OCI-LY7 (cell line): ENCODE results near the gene RAD54L. TPM values are rescaled to one million over a fixed set of nuclear protein-coding genes. Genes with fewer than 3 reads are reported as not detected.

ENCODE experiments used
- BruUV-seq: library from RNA; stranded (reverse); fragments of 400-500 nt; replicated peaks from 2 replicates; lab custom pipeline; 2021; lab: Mats Ljungman, UMichigan
- CTCF ChIA-PET: fragments of 300-600 bp; sonication (Branson Sonifier 250); formaldehyde crosslinking; loops from one replicate; lab custom pipeline; 2022; ENCODE audit warnings: antibody characterized with exemption; ENCODE audit not compliant: unreplicated experiment; lab: Charles Lee
- POLR2A ChIA-PET: fragments of 300-600 bp; sonication (Branson Sonifier 250); formaldehyde crosslinking; loops from one replicate; lab custom pipeline; 2022; ENCODE audit warnings: antibody characterized with exemption; lab: Charles Lee
- DNase-seq: peaks from one replicate; pipeline ENCODE4 v3.0.0-alpha.2; 2015; ENCODE audit warnings: low spot score
- H2AFZ ChIP-seq: fragments of 200-600 bp; sonication (generic), shearing (Covaris generic); 2 replicates; pipeline ENCODE4 v1.6.1; 2014; ENCODE audit warnings: mild to moderate bottlenecking, antibody characterized with exemption, low read length, moderate library complexity
- H3K27ac ChIP-seq: fragments of 200-600 bp; sonication (generic); 2 replicates; pipeline ENCODE4 v1.5.1; 2014; ENCODE audit warnings: mixed run types, low read depth, mild to moderate bottlenecking, moderate library complexity, low read length, inconsistent platforms; ENCODE audit not compliant: poor library complexity, severe bottlenecking
- H3K36me3 ChIP-seq: fragments of 200-600 bp; sonication (generic); 2 replicates; pipeline ENCODE4 v1.6.1; 2014; ENCODE audit warnings: mild to moderate bottlenecking, antibody characterized with exemption, low read length, moderate library complexity, mixed read lengths; ENCODE audit not compliant: insufficient read depth
- H3K4me1 ChIP-seq: fragments of 200-600 bp; sonication (generic); 2 replicates; pipeline ENCODE4 v1.5.1; 2014; ENCODE audit warnings: mild to moderate bottlenecking, low read length; ENCODE audit not compliant: insufficient read depth, poor library complexity, severe bottlenecking
- H3K4me2 ChIP-seq: fragments of 200-600 bp; sonication (generic); 2 replicates; pipeline ENCODE4 v1.6.1; 2014; ENCODE audit warnings: mild to moderate bottlenecking, low read length
- H3K4me3 ChIP-seq: fragments of 200-600 bp; sonication (generic); 2 replicates; pipeline ENCODE4 v1.5.1; 2014; ENCODE audit warnings: mild to moderate bottlenecking, low read depth, low read length; ENCODE audit not compliant: poor library complexity, severe bottlenecking
- H3K79me2 ChIP-seq: fragments of 200-600 bp; sonication (generic); 2 replicates; pipeline ENCODE4 v1.6.1; 2016; ENCODE audit warnings: low read depth, mild to moderate bottlenecking, low read length, moderate library complexity, mixed read lengths; ENCODE audit not compliant: insufficient read depth
- H3K9me2 ChIP-seq: fragments of 200-600 bp; sonication (generic); 2 replicates; pipeline ENCODE4 v1.6.1; 2016; ENCODE audit warnings: mild to moderate bottlenecking, low read length, mixed read lengths; ENCODE audit not compliant: insufficient read depth
- H3K9me3 ChIP-seq: fragments of 200-600 bp; sonication (generic); 2 replicates; pipeline ENCODE4 v1.6.1; 2014; ENCODE audit warnings: mild to moderate bottlenecking, mixed run types, low read length, mixed read lengths
- H4K20me1 ChIP-seq: fragments of 200-600 bp; sonication (generic); 2 replicates; pipeline ENCODE4 v1.6.1; 2014; ENCODE audit warnings: mild to moderate bottlenecking, antibody characterized with exemption, low read length, moderate library complexity, mixed read lengths; ENCODE audit not compliant: insufficient read depth
- CTCF ChIP-seq: fragments of 200-600 bp; sonication (generic); conservative IDR thresholded peaks from 2 replicates; pipeline ENCODE4 v1.5.1; 2014; ENCODE audit warnings: mild to moderate bottlenecking, antibody characterized with exemption, low read length, moderate library complexity, mixed read lengths
- EZH2phosphoT487 ChIP-seq: fragments of 200-600 bp; sonication (generic); IDR thresholded peaks from 2 replicates; pipeline ENCODE4 v1.6.1; 2018; ENCODE audit warnings: low read depth, borderline replicate concordance, mild to moderate bottlenecking, mixed run types, antibody characterized with exemption, low read length, moderate library complexity, mixed read lengths
- intact Hi-C: fragments of 100-400 bp; cut with micrococcal nuclease; formaldehyde crosslinking; loops from one replicate; pipeline ENCODE4 v1.10.0; 2022; ENCODE audit not compliant: unreplicated experiment
- total RNA-seq, 2 experiments: library from RNA; depleted of rRNA in 1 of 2; stranded (reverse); fragments of >200 nt in 1 of 2; shearing (Covaris generic) in 1 of 2; gene quantifications; 2 replicates each; pipeline ENCODE4 v1.2.3, GENCODE V29; 2014 to 2022

RAD54L gene
- total RNA-seq, 2 experiments from 2014 or later = 62.6 to 78.5 TPM

GRCh38 chr1:46248122-46248920 is 758 bp downstream of the RAD54L start:
- ChIA-PET CTCF (interaction anchor here (0.5 kb wide), 1 partner anchor 300 kb away, joined by 3 read pairs; no protein-coding TSS in a partner anchor), POLR2A (interaction anchor here (0.6 to 1.2 kb wide), 4 partner anchors 16 to 46 kb away, joined by 3 to 5 read pairs (median 3); no protein-coding TSS in a partner anchor)
- H2AFZ ChIP-seq = no peak overlapping the region
- TF ChIP-seq EZH2phosphoT487 = no peak
- TF ChIP-seq CTCF = peak; percentile 78
- peaks cover 32% of the 10 kb centered on the region for H3K4me1 ChIP-seq
- H3K9me2 ChIP-seq = no peaks in the 10 kb centered on the region
- peaks cover 29% of the 10 kb centered on the region for H3K79me2 ChIP-seq
- H3K27ac ChIP-seq = peak overlapping the region; percentile 71
- peak; percentile 73 for DNase-seq
- H3K4me2 ChIP-seq = peak overlapping the region; percentile 98
- peak overlapping the region; percentile 86 for H3K4me3 ChIP-seq
- peaks cover 45% of the 10 kb centered on the region for H3K36me3 ChIP-seq
- TSS peak; percentile 83 for BruUV-seq
- H3K9me3 ChIP-seq = no peaks in the 10 kb centered on the region
- H4K20me1 ChIP-seq = peaks cover 13% of the 10 kb centered on the region
- intact Hi-C loops = loop anchor here (5.0 kb wide), 2 partner anchors 84 to 561 kb away; partner anchors contain the start of genes GPBP1L1 and TMEM69

DNA sequence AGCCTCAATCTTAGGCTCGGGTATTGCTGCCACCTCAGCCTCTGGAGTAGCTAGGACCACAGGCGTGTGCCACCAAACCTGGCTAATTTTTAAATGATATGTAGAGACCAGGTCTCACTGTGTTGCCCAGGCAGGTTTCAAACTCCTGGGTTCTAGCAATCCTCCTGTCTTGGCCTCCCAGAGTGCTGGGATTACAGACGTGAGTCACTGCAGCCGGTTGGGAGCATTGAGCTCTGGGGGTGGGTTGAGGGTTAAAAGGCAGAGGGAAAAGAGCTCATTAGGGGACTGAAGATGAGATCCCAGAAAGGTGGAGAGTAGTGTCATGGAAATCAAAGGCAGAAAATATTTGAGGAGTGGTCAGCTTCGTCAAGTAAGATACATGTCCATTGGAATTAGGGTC is 7.1 kb downstream of the RAD54L start:
- H3K9me2 ChIP-seq = no peaks in the 10 kb centered on the region
- H3K4me3 ChIP-seq = no peak overlapping the region
- TF ChIP-seq EZH2phosphoT487 (no peak), CTCF (no peak)
- no peak for DNase-seq
- no peaks in the 10 kb centered on the region; the same call in 1 of the 2 replicates for H4K20me1 ChIP-seq
- no TSS peak for BruUV-seq
- H2AFZ ChIP-seq = no peak overlapping the region
- H3K4me2 ChIP-seq = no peak overlapping the region
- ChIA-PET POLR2A (interaction anchor here (0.6 to 1.7 kb wide), 2 partner anchors 12 to 1429 kb away, joined by 3 to 5 read pairs; no protein-coding TSS in a partner anchor), CTCF (no interaction called here)
- peaks cover 2% of the 10 kb centered on the region for H3K4me1 ChIP-seq
- peaks cover 97% of the 10 kb centered on the region for H3K36me3 ChIP-seq
- intact Hi-C loops = no loop called here
- peaks cover 10% of the 10 kb centered on the region for H3K79me2 ChIP-seq
- no peaks in the 10 kb centered on the region for H3K9me3 ChIP-seq
- H3K27ac ChIP-seq = no peak overlapping the region

GRCh38 chr1:46256523-46256922 is 9.0 kb downstream of the RAD54L start:
- peaks cover 97% of the 10 kb centered on the region for H3K36me3 ChIP-seq
- no peaks in the 10 kb centered on the region for H3K4me1 ChIP-seq
- H3K4me2 ChIP-seq = no peak overlapping the region
- H2AFZ ChIP-seq = no peak overlapping the region
- intact Hi-C loops = no loop called here
- H3K4me3 ChIP-seq = no peak overlapping the region
- ChIA-PET CTCF (no interaction called here), POLR2A (interaction anchor here (0.7 to 1.4 kb wide), 2 partner anchors 34 to 142 kb away, joined by 3 read pairs; no protein-coding TSS in a partner anchor)
- no peak for DNase-seq
- TF ChIP-seq CTCF (no peak), EZH2phosphoT487 (no peak)
- H3K79me2 ChIP-seq = no peaks in the 10 kb centered on the region
- H3K27ac ChIP-seq = no peak overlapping the region
- H3K9me3 ChIP-seq = no peaks in the 10 kb centered on the region
- H3K9me2 ChIP-seq = no peaks in the 10 kb centered on the region
- no TSS peak for BruUV-seq
- H4K20me1 ChIP-seq = no peaks in the 10 kb centered on the region
